HCT116 (cell line): ENCODE measurements around the gene MRPL49. TPM values are rescaled to one million over a fixed set of nuclear protein-coding genes. Genes with fewer than 3 reads are reported as not detected.

ENCODE experiments used
- ATAC-seq: fragments of 200-7000 bp; cut with Tn5 transposase; 2 replicates; pipeline ENCODE4 v1.9.1; 2020; ENCODE audit warnings: mild to moderate bottlenecking, moderate library complexity
- BruUV-seq: library from RNA; stranded (reverse); fragments of 400-500 nt; replicated peaks from 2 replicates; lab custom pipeline; 2021; lab: Mats Ljungman, UMichigan
- CTCF ChIA-PET: fragments of 300-600 bp; sonication (Branson Sonifier 250); formaldehyde crosslinking; loops from one replicate; lab custom pipeline; 2021; ENCODE audit warnings: antibody characterized with exemption; lab: Charles Lee
- POLR2A ChIA-PET: fragments of 300-600, 350-600 bp; sonication (Branson Sonifier 250); formaldehyde crosslinking; loops from one replicate; lab custom pipeline; 2021; ENCODE audit warnings: antibody characterized with exemption; lab: Charles Lee
- RAD21 ChIA-PET, 2 experiments: fragments of 300-600 bp; sonication (Branson Sonifier 250); formaldehyde crosslinking; loops; one replicate each; lab custom pipeline; 2023; ENCODE audit warnings: low total read pairs in 2 of 2; ENCODE audit not compliant: uncharacterized antibody in 2 of 2, unreplicated experiment in 2 of 2, low non-redundant PET in 1 of 2; lab: Charles Lee
- DNase-seq: peaks from one replicate; pipeline ENCODE4 v3.0.0-alpha.2; 2010; ENCODE audit warnings: low read depth, low spot score
- H2AFZ ChIP-seq: fragments of 200-600 bp; shearing (Covaris generic), sonication (generic); 2 replicates; pipeline ENCODE4 v1.6.1; 2017; ENCODE audit warnings: low read depth, mixed run types, mixed read lengths, antibody characterized with exemption, low read length; ENCODE audit not compliant: poor library complexity, severe bottlenecking
- H3K27ac ChIP-seq: 2 replicates; pipeline ENCODE4 v1.5.1; 2012; ENCODE audit warnings: low read depth, low read length
- H3K27me3 ChIP-seq: fragments of 200-600 bp; sonication (generic); 2 replicates; pipeline ENCODE4 v1.6.1; 2016; ENCODE audit warnings: mixed run types, low read length, mixed read lengths; ENCODE audit not compliant: insufficient read depth
- H3K36me3 ChIP-seq, 2 experiments: fragments of 200-500 bp in 1 of 2; fragments of 200-600 bp in 1 of 2; sonication (Bioruptor generic) in 1 of 2; sonication (generic) in 1 of 2; 2 replicates each; pipeline versions ENCODE4 v1.5.1 to v1.6.1; 2014 to 2016; ENCODE audit warnings: low read length in 2 of 2, inconsistent platforms in 1 of 2, mixed read lengths in 1 of 2, mixed run types in 1 of 2; ENCODE audit not compliant: insufficient read depth in 2 of 2, control insufficient read depth in 1 of 2
- H3K4me1 ChIP-seq, 2 experiments: fragments of 200-600 bp in 1 of 2; sonication (generic) in 1 of 2; 2 replicates each; pipeline versions ENCODE4 v1.5.1 to v1.6.1; 2012 to 2017; ENCODE audit warnings: low read length in 2 of 2, inconsistent platforms in 1 of 2, mild to moderate bottlenecking in 1 of 2, mixed read lengths in 1 of 2, mixed run types in 1 of 2, moderate library complexity in 1 of 2; ENCODE audit not compliant: insufficient read depth in 2 of 2, control insufficient read depth in 1 of 2
- H3K4me2 ChIP-seq: fragments of 200-600 bp; sonication (generic); 2 replicates; pipeline ENCODE4 v1.6.1; 2017; ENCODE audit warnings: mixed run types, low read length, mixed read lengths
- H3K4me3 ChIP-seq, 2 experiments: fragments of 200-600 bp in 1 of 2; sonication (generic) in 1 of 2; replicated peaks in 1 of 2; 2 replicates each; pipeline ENCODE4 v1.5.1; 2011 to 2016; ENCODE audit warnings: low read length in 2 of 2, control low read depth in 1 of 2, low read depth in 1 of 2, mild to moderate bottlenecking in 1 of 2, mixed read lengths in 1 of 2, mixed run types in 1 of 2
- H3K79me2 ChIP-seq: fragments of 200-600 bp; sonication (generic); 2 replicates; pipeline ENCODE4 v1.6.1; 2017; ENCODE audit warnings: mild to moderate bottlenecking, mixed run types, low read length, moderate library complexity, mixed read lengths; ENCODE audit not compliant: insufficient read depth
- H3K9ac ChIP-seq: fragments of 200-600 bp; sonication (generic); 2 replicates; pipeline ENCODE4 v1.6.1; 2016; ENCODE audit warnings: low read length, mixed read lengths
- H3K9me2 ChIP-seq: fragments of 200-600 bp; sonication (generic), shearing (Covaris generic); 2 replicates; pipeline ENCODE4 v1.6.1; 2017; ENCODE audit warnings: mixed run types, mild to moderate bottlenecking, moderate library complexity; ENCODE audit not compliant: insufficient read depth
- H3K9me3 ChIP-seq, 2 experiments: fragments of 200-500 bp in 1 of 2; fragments of 200-600 bp in 1 of 2; sonication (Bioruptor generic) in 1 of 2; sonication (generic) in 1 of 2; 2 replicates each; pipeline ENCODE4 v1.6.1; 2014 to 2017; ENCODE audit warnings: low read length in 2 of 2, mixed read lengths in 2 of 2, inconsistent platforms in 1 of 2, low read depth in 1 of 2, mild to moderate bottlenecking in 1 of 2, mixed run types in 1 of 2, moderate library complexity in 1 of 2; ENCODE audit not compliant: control insufficient read depth in 1 of 2, insufficient read depth in 1 of 2
- H4K20me1 ChIP-seq: fragments of 200-600 bp; sonication (generic), shearing (Covaris generic); 2 replicates; pipeline ENCODE4 v1.6.1; 2017; ENCODE audit warnings: mixed run types, mild to moderate bottlenecking, moderate library complexity; ENCODE audit not compliant: insufficient read depth
- CBX3 ChIP-seq: IDR thresholded peaks from 2 replicates; pipeline ENCODE4 v1.6.1; 2012; ENCODE audit warnings: low read depth
- CEBPB ChIP-seq: IDR thresholded peaks from 2 replicates; pipeline ENCODE4 v1.6.1; 2012; ENCODE audit warnings: low read depth
- EGR1 ChIP-seq: IDR thresholded peaks from 2 replicates; pipeline ENCODE4 v1.6.1; 2012; ENCODE audit warnings: low read depth
- EZH2phosphoT487 ChIP-seq: fragments of 200-600 bp; IDR thresholded peaks from 2 replicates; pipeline ENCODE4 v1.6.1; 2018; ENCODE audit warnings: antibody characterized with exemption, borderline replicate concordance
- POLR2A ChIP-seq: IDR thresholded peaks from 2 replicates; pipeline ENCODE4 v1.7.0; 2011; ENCODE audit warnings: borderline replicate concordance; ENCODE audit not compliant: insufficient read depth, insufficient read length; ENCODE audit errors: extremely low read depth
- POLR2AphosphoS5 ChIP-seq: IDR thresholded peaks from 2 replicates; pipeline ENCODE4 v1.6.1; 2011; ENCODE audit warnings: mild to moderate bottlenecking, low read depth, low read length, moderate library complexity
- SRF ChIP-seq: IDR thresholded peaks from 2 replicates; pipeline ENCODE4 v1.6.1; 2012; ENCODE audit warnings: low read depth
- TCF7L2 ChIP-seq: IDR thresholded peaks from 2 replicates; pipeline ENCODE4 v1.7.0; 2011; ENCODE audit warnings: borderline replicate concordance, inconsistent platforms; ENCODE audit not compliant: insufficient read depth, insufficient read length; ENCODE audit errors: extremely low read depth
- ZFX ChIP-seq: fragments of 450-650 bp; IDR thresholded peaks from 2 replicates; pipeline ENCODE4 v1.6.1; 2017
- ZNF274 ChIP-seq: fragments of 200-500 bp; sonication (Bioruptor generic); IDR thresholded peaks from 2 replicates; pipeline ENCODE4 v1.6.1; 2014; ENCODE audit warnings: mild to moderate bottlenecking, low read depth, low read length, inconsistent platforms
- intact Hi-C: fragments of 100-400 bp; cut with micrococcal nuclease; formaldehyde crosslinking; loops from 2 replicates; pipeline ENCODE4 v1.10.0; 2022
- total RNA-seq: library from RNA; stranded (reverse); gene quantifications from one replicate; pipeline ENCODE4 v1.2.1, GENCODE V29; 2021; ENCODE audit not compliant: unreplicated experiment
- TF ChIP-seq, protein P1 (sequence below), 3 experiments: fragments of 200-600 bp in 1 of 3; sonication (generic) in 1 of 3; IDR thresholded peaks in 2 of 3; conservative IDR thresholded peaks in 1 of 3; 2 replicates each; pipeline ENCODE4 v1.5.1; 2012 to 2017; ENCODE audit warnings: low read depth in 2 of 3, low read length in 2 of 3, antibody characterized with exemption in 1 of 3, borderline replicate concordance in 1 of 3, control low read depth in 1 of 3, mild to moderate bottlenecking in 1 of 3, mixed read lengths in 1 of 3, mixed run types in 1 of 3, moderate library complexity in 1 of 3; ENCODE audit not compliant: insufficient read depth in 1 of 3
- TF ChIP-seq, protein P2 (sequence below): IDR thresholded peaks from 2 replicates; pipeline ENCODE4 v1.6.1; 2012

Gene MRPL49
- total RNA-seq, 1 experiment from 2014 or later = 77.5 TPM

DNA sequence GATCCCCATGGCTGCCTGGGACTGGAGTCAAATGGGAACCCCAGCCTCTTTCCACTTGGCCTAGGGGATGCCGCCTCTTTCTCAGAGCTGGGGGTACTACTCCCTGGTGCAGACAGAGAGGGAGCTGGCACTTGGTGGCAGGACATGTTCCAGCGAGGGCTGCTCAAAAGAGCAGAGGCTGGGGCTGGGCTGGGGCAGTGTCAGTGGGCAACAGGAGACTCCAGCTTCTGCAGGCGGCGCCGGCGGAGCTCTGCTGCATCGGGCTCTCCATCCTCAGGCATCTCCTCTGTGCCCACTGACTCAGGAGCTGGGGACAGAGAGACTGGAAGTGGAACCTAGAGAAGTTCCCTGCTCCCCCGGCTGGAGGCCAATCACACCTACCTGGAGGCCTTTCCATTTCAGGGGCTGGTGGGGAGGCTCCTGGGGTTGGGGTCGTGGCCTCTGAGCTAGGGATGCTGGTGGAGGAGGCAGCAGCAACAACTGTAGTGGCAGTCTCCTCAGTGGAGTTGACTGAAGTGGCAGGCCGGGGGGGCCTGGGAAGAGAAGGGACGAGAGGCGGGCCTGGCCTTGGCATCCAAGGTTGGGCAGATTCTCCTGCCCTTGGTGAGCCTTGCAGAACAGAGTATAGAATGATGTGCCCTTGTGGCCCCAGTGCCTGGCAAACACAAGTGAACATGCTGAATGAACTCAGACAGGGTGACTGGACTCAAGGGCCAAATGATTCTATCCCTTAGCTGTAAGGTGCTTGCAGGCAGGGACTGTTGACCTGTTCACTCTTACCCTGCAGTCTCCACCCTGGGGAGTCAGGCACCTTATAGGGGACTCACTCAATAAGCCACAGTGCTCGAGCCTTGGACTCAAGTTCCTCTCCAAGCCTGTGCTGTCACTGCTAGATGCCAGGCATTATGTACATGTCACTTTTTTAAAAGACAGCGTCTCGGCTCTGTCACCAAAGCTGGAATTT lies 6.3 kb downstream of the MRPL49 start:
- Histone ChIP-seq H3K4me3 (no peak overlapping the region), H4K20me1 (no peaks in the 10 kb centered on the region), H2AFZ (no peak overlapping the region), H3K36me3 (peaks cover 34 to 70% of the 10 kb centered on the region in 2 experiments), H3K79me2 (peaks cover 41% of the 10 kb centered on the region), H3K4me2 (no peak overlapping the region), H3K9ac (no peak overlapping the region), H3K9me2 (no peaks in the 10 kb centered on the region), H3K27me3 (no peaks in the 10 kb centered on the region), H3K4me1 (peaks cover 4 to 13% of the 10 kb centered on the region in 2 experiments; a peak in 3 of 4 replicates), H3K9me3 (no peaks in the 10 kb centered on the region), H3K27ac (no peak overlapping the region)
- TF ChIP-seq CBX3 (no peak), POLR2AphosphoS5 (peak; percentile 15)
- no peak; the same call in 1 of the 2 replicates for ATAC-seq
- ChIA-PET POLR2A (no interaction called here), RAD21 (no interaction called here), CTCF (no interaction called here)
- no peak for DNase-seq
- intact Hi-C loops = no loop called here
- no TSS peak for BruUV-seq

DNA sequence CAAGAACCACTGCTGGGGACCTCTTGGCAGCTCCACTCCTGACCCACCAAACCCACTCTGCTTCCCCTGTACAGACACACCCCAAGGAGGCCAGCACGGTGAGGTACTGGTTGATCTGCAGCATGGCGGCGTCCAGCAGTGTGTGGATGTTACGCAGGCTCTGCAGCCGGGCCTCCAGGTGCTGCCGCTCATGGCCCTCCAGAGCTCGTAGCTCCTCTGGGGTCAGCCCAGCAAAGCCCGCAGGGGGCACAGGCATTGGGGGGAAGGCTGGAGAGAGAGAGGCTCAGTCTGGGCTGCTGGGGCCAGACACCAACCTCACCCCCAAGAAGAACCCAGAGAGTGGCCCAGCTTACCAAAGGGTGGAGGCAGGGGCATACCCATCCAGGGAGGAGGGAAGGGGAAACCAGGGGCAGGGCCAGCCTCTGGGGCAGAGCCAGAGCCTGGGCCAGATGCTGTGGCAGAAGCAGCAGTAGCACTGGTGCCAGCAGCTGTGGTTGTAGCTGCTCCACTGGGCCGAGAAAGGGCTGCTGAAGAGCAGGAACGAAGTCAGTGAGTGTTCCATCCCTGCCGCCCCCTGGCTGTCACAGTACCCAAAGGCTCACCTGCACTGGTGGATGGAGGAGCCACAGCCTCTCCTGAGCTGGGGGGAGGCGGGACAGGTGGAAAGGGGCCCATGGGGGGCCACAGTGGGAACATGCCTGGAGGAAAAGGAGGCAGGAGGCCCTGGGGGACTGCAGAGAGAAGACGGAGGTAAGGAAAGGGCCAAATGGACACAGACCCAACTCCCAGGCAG lies 7.7 kb downstream of the MRPL49 start:
- CTCF ChIA-PET = no interaction called here
- ATAC-seq (no peak), DNase-seq (no peak)
- Histone ChIP-seq H3K27me3 (no peaks in the 10 kb centered on the region), H3K27ac (peak overlapping the region; percentile 17; the same call in 1 of the 2 replicates), H3K9ac (no peak overlapping the region), H3K79me2 (peaks cover 35% of the 10 kb centered on the region), H3K4me3 (no peak overlapping the region), H3K9me3 (no peaks in the 10 kb centered on the region), H2AFZ (no peak overlapping the region), H3K36me3 (peaks cover 30 to 60% of the 10 kb centered on the region in 2 experiments), H3K4me1 (peaks cover 4 to 12% of the 10 kb centered on the region in 2 experiments; a peak in 2 of 4 replicates), H3K4me2 (no peak overlapping the region), H4K20me1 (no peaks in the 10 kb centered on the region), H3K9me2 (no peaks in the 10 kb centered on the region)
- intact Hi-C loops = no loop called here
- RAD21 ChIA-PET = no interaction called here
- TF ChIP-seq, protein P1, sequence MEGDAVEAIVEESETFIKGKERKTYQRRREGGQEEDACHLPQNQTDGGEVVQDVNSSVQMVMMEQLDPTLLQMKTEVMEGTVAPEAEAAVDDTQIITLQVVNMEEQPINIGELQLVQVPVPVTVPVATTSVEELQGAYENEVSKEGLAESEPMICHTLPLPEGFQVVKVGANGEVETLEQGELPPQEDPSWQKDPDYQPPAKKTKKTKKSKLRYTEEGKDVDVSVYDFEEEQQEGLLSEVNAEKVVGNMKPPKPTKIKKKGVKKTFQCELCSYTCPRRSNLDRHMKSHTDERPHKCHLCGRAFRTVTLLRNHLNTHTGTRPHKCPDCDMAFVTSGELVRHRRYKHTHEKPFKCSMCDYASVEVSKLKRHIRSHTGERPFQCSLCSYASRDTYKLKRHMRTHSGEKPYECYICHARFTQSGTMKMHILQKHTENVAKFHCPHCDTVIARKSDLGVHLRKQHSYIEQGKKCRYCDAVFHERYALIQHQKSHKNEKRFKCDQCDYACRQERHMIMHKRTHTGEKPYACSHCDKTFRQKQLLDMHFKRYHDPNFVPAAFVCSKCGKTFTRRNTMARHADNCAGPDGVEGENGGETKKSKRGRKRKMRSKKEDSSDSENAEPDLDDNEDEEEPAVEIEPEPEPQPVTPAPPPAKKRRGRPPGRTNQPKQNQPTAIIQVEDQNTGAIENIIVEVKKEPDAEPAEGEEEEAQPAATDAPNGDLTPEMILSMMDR (IDR thresholded peaks at IDR 0.05 in 2 of 3, conservative IDR thresholded peaks at IDR 0.05 in 1 of 3; ENCODE audit: borderline replicate concordance in 1 of 3, insufficient read depth in 1 of 3, low read depth in 2 of 3, low read length in 2 of 3) = peak in 1 of 3 experiments; percentile 12; a peak in 1 of 6 replicates
- no peak for TF ChIP-seq CEBPB
- TF ChIP-seq ZNF274 = no peak
- no peak for TF ChIP-seq POLR2A
- TF ChIP-seq, protein P2, sequence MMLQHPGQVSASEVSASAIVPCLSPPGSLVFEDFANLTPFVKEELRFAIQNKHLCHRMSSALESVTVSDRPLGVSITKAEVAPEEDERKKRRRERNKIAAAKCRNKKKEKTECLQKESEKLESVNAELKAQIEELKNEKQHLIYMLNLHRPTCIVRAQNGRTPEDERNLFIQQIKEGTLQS = no peak
- TF ChIP-seq POLR2AphosphoS5 = 0 out of 2 replicates have a peak, but pooled peaks have one; percentile 14
- TF ChIP-seq ZFX = no peak
- TF ChIP-seq EZH2phosphoT487 = no peak
- no peak for TF ChIP-seq SRF
- TF ChIP-seq EGR1 = no peak
- no peak for TF ChIP-seq TCF7L2
- BruUV-seq = no TSS peak
- POLR2A ChIA-PET = interaction anchor here (1.8 kb wide), 1 partner anchor 52 kb away, joined by 4 read pairs; the partner anchor contains the start of gene CAPN1
